GM19043 (cell line): ENCODE measurements around the gene RAB3C.
A peak's percentile ranks its signal among the peaks of the same experiment; 100 is the strongest.

ENCODE experiments used
- ATAC-seq: cut with Tn5 transposase; IDR thresholded peaks from one replicate; pipeline ENCODE4 v1.9.1; 2021; ENCODE audit warnings: low read depth; ENCODE audit not compliant: unreplicated experiment

RAB3C gene

GRCh38 chr5:58857609-58858008, 274.7 kb downstream of the RAB3C start:
- ATAC-seq: no peak

GRCh38 chr5:58860680-58861079, 277.8 kb downstream of the RAB3C start:
- ATAC-seq: no peak

GRCh38 chr5:58868931-58869330, 286.1 kb downstream of the RAB3C start:
- ATAC-seq: no peak

GRCh38 chr5:58871648-58872242, 288.9 kb downstream of the RAB3C start:
- ATAC-seq: no peak

GRCh38 chr5:58872670-58873273, 289.9 kb downstream of the RAB3C start:
- ATAC-seq: no peak

- no peak for ATAC-seq
Measured at GRCh38 chr5:58875599-58875998, 292.7 kb downstream of the RAB3C start.

GRCh38 chr5:58885260-58885659, 302.4 kb downstream of the RAB3C start:
- peak; percentile 65 for ATAC-seq

- peak; percentile 51 for ATAC-seq
Measured at GRCh38 chr5:58886315-58887207, 303.7 kb downstream of the RAB3C start.

- ATAC-seq: no peak
Measured at GRCh38 chr5:58887311-58887710, 304.4 kb downstream of the RAB3C start.

- ATAC-seq: no peak
Measured at GRCh38 chr5:58887721-58888409, 305.0 kb downstream of the RAB3C start.

- no peak for ATAC-seq
Measured at GRCh38 chr5:58890265-58890664, 307.4 kb downstream of the RAB3C start.

GRCh38 chr5:58890701-58891085, 307.8 kb downstream of the RAB3C start:
- no peak for ATAC-seq

- no peak for ATAC-seq
Measured at GRCh38 chr5:58891086-58891970, 308.5 kb downstream of the RAB3C start.

- no peak for ATAC-seq
Measured at GRCh38 chr5:58891971-58892343, 309.1 kb downstream of the RAB3C start.

- no peak for ATAC-seq
Measured at GRCh38 chr5:58893551-58893950, 310.7 kb downstream of the RAB3C start.

GRCh38 chr5:58898006-58898405, 315.1 kb downstream of the RAB3C start:
- ATAC-seq: no peak

- no peak for ATAC-seq
Measured at GRCh38 chr5:58898538-58898937, 315.7 kb downstream of the RAB3C start.

GRCh38 chr5:58901271-58901670, 318.4 kb downstream of the RAB3C start:
- ATAC-seq: no peak

- no peak for ATAC-seq
Measured at GRCh38 chr5:58902305-58902704, 319.4 kb downstream of the RAB3C start.

GRCh38 chr5:58902765-58903164, 319.9 kb downstream of the RAB3C start:
- ATAC-seq: no peak
